GM18870 (cell line): ENCODE measurements around the gene GVQW3.

Source experiments
- ATAC-seq: cut with Tn5 transposase; IDR thresholded peaks from one replicate; pipeline ENCODE4 v1.9.1; 2021; ENCODE audit warnings: moderate library complexity; ENCODE audit not compliant: unreplicated experiment

The GVQW3 gene

DNA sequence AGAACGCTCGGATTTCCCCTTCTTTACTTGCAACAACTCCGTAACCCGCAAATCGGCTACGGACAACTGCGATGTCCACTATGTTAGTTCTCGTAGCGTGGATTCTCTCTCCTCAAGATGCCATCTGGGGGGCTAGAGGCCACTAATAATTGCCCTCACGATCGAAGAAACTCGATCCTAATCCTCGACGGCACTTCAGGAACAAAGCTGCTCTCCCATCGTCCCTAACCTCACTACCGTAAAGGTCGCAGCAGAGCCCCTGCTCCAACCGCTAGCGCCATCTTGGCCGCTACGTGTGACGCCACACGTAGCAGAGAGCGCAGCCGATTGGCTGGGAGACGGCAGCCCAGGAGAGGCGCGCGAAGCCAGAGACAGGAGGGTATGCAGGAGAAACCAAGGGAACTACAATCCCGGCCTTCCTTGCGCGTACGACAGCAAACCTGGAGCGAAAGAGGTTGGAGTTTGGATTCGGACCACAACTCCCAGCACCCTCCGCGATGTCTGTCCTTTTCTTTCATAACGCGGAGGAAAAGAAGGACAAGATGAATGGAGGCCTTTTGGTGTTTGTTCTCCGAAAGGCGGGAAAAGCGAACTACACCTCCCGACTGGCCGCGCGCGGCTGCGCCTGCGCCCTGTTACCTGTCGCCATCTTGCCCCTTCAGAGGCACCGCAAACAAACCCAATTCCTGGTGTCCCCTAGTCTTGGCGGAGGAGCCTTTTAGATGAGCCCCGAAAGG lies 63.4 kb downstream of the GVQW3 start, which contains the start of gene EMSY:
EMSY (plus strand) TSS at position 635 of the 737 bp plus-strand sequence. CDS start 1,921 bp downstream, outside the sequence.
- ATAC-seq, result peak; percentile 88

DNA sequence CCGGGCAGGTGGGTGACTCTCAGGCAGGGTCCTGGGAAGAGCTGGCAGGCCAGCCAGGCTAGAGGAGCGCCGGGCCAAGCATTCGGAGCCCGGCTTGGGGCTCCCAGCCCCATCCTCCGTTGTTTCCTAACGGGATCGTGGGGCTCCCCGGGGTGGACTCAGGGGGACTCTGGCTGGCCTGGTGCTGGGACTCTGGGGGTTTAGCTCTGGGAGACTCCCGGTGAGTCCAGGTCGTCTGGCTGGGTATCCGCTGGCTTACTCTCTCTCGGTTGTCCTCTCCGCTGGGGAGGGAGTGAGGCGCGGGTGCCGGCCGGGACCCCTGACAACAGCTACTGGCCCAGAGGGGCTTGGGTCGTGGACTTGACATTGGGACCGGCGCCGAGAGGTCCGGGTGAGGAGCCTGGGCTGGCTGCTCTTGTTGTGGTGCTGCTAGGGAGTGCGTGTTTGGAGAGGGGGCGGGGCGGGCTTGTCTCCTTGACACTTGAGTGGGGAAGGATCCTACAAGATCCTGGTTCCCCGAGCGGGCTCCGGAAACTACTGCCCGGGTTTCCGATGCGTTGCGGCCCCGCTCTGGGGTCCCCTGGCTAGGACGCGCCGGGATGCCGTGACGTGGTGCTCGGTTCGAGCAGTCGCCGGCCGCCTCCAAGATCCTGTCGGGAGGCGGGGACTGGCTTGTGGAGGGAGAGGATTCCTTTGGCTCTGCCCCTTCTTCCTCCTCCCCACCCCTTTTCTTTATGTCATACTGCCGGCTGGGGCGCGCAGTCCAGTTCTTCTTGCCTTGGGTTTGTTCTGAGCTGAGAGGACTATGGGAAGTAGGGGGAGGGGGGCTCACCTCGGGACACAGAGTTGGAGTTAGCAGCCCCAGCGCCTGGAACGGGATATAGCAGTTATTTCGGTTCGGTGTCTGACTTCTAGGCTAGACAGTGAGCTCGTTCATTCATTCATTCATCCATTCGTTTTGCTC lies 64.3 kb downstream of the GVQW3 start:
- peak; percentile 14 for ATAC-seq

DNA sequence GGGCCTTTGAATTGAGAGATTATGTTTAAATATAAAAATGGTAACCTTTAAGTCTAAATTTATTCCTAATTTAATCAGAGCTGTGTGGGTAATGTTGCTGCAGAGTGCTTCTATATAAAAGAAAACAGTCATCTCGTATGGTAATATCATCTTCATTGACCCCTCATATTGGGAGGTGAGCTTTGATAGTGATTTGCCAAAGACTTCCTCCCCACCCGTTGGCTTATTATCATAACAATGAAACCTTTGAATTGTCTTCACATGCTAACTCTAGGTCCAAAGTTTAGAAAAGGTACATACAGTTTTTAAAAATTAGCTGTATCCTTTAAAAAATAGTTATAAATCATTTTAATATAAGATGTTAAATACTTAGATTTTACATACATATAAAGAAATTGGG lies 67.4 kb downstream of the GVQW3 start:
- no peak for ATAC-seq

DNA sequence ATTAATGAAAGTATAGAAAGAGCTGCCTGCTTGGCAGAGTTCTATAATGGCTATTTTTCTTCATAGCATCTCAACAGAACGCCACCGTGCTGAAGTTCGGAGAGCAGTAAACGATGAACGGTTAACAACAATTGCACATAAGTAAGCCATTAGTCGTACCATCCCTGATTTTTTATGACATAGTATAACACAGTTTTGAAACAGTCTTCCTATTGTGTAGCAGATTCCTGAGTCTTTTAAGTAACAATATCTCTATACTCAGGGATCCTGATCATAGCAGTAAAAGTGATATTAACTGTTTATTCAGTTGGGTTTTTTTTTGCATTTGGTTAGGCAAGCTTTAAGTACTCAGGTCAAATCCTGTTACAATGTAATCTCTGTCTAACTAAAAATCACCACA lies 72.1 kb downstream of the GVQW3 start:
- ATAC-seq, result no peak

DNA sequence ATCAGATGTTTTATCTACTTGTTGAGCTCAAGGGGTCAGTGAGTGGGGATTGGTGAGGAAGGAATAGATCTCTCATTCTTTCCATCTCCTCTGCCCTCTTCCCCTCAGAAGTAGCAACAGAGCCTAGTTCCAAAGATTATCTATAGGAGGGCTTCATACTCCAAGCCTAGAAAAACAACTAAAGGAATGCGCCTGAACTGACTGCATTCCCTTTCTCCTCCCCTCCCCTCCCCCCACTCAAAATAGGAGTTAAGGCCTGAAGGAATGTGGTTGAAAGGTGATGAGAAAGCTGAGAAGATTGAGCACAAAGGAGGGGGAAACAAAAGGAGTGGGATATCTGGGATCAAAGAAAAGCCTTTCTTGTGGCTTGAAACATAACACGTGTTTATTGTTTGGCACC lies 74.2 kb downstream of the GVQW3 start:
- no peak for ATAC-seq

DNA sequence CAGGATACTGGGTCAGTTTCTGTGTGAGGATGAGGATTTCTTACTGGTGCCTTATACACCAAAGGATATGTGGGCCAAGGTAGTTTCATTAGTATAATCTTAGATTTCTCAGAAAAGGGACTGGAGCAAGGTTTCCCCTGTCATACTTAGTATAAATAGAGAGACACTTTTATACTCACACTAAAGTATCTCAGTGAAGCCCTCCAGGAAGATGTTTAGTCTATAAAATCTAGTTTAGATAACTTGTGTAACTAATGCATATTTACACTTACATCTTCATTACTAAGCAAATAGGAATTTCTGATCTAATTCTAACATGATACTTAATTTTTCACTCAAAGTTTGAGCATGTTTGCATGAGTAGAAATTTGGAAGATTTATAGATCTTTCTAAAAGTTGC lies 74.8 kb downstream of the GVQW3 start:
- no peak for ATAC-seq

DNA sequence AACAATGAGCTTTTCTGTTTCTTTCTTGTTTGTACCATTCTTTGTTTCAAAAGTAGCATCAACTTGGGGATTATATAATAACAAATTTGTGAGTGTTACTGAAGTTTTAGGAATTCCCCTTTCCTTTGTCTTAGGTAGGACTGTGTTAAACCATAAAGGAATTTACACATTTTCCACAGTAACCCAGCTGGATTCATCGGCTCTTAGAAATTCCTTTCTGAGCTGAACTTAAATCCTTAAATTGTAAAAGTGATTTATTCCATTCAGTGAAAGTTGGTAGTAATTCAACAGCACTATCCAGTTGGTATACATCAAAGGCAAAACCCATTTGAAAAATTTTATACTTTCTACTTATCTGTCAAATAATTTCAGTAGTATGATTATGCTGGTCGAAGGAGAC lies 75.4 kb downstream of the GVQW3 start:
- no peak for ATAC-seq
